C4-2B (cell line): ENCODE results near the gene SIN3B.

Source experiments
- CTCF ChIP-seq: fragments of 450-650 bp; conservative IDR thresholded peaks from 2 replicates; pipeline ENCODE4 v1.5.1; 2017; ENCODE audit warnings: mild to moderate bottlenecking
- ZFX ChIP-seq: fragments of 450-650 bp; IDR thresholded peaks from 2 replicates; pipeline ENCODE4 v1.6.1; 2017

- TF ChIP-seq CTCF, result no peak
- no peak for TF ChIP-seq ZFX
These were observed 52.9 kb downstream of the SIN3B start for GRCh38 chr19:16882146-16882545.
